Measurements from ENCODE around the gene DKC1.

The DKC1 gene

DNA sequence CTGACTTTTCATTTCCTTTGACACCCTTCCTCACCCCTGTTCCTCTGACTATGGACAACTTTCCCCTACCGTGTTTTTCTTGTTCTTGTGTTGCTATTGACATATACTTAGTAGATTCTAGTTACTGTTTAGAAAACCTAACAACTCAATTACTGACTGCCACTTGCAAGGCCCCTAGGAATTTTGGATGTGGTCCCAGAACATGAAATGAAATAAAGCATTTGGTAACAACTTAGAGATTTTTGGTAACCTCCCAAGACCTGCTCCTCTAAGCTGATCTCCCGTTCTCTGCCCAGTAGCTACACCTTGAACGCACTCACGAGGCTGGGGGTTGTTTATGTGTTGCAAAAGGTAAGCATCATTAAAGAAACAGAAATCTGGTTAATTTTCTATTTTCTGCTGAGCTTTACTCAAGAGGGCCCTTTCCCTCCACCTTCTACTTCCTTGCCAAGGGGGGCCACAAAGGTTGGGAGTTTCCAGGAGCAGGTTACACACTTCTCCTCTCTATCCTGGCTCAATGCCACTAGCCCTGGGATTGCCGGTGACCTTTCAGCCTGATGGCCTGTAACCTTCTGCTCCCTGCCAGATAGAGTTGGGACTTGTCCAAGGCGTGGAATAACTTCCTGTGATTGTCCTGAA lies 32.3 kb upstream of the DKC1 start:
- no peak overlapping the region for H3K27ac Mint-ChIP-seq
- H3K36me3 Mint-ChIP-seq (ENCODE audit: low read depth): peaks cover 22% of the 10 kb centered on the region
- H3K4me1 Mint-ChIP-seq (ENCODE audit: low read depth): peaks cover 83% of the 10 kb centered on the region
- H3K4me3 Mint-ChIP-seq: no peak overlapping the region
- no peaks in the 10 kb centered on the region for H3K27me3 Mint-ChIP-seq (ENCODE audit: low read depth)
- no peak for DNase-seq (ENCODE audit: low spot score)
- no peaks in the 10 kb centered on the region for H3K9me3 Mint-ChIP-seq

- Mint-ChIP-seq H3K4me1 (ENCODE audit: low read depth) (peaks cover 83% of the 10 kb centered on the region), H3K9me3 (no peaks in the 10 kb centered on the region), H3K4me3 (no peak overlapping the region), H3K27ac (peak overlapping the region; percentile 0), H3K36me3 (ENCODE audit: low read depth) (peaks cover 26% of the 10 kb centered on the region), H3K27me3 (ENCODE audit: low read depth) (no peaks in the 10 kb centered on the region)
- DNase-seq (ENCODE audit: low spot score): no peak
These were observed 31.5 kb upstream of the DKC1 start for GRCh38 chrX:154731184-154731583.

DNA sequence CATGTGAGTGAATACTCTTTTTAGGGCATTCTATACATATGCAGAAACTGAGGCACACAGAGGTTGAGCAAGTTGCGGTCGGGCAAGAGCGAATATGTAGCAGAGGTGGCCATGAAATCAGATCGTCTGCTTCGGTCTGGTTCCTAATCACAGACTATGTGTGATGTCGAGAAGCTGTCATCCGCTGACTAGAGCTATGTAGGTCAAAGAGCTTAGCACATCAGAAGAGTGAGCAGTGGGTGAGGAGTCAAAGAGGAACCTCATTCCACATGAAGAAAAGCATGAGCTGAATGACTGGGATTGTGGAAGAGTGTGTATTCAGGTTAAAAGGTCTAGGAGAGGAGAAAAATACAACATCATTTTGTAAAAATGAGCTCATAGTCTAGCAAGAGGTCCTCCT lies 30.8 kb upstream of the DKC1 start:
- Mint-ChIP-seq H3K4me3 (peak overlapping the region; percentile 62), H3K9me3 (no peaks in the 10 kb centered on the region), H3K27ac (peak overlapping the region; percentile 83), H3K4me1 (ENCODE audit: low read depth) (peaks cover 81% of the 10 kb centered on the region), H3K27me3 (ENCODE audit: low read depth) (no peaks in the 10 kb centered on the region), H3K36me3 (ENCODE audit: low read depth) (peaks cover 23% of the 10 kb centered on the region)
- no peak for DNase-seq (ENCODE audit: low spot score)

GRCh38 chrX:154732421-154733065 lies 30.1 kb upstream of the DKC1 start:
- Mint-ChIP-seq H3K27me3 (ENCODE audit: low read depth) (no peaks in the 10 kb centered on the region), H3K27ac (peak overlapping the region; percentile 88)
- no peak for DNase-seq (ENCODE audit: low spot score)

DNA sequence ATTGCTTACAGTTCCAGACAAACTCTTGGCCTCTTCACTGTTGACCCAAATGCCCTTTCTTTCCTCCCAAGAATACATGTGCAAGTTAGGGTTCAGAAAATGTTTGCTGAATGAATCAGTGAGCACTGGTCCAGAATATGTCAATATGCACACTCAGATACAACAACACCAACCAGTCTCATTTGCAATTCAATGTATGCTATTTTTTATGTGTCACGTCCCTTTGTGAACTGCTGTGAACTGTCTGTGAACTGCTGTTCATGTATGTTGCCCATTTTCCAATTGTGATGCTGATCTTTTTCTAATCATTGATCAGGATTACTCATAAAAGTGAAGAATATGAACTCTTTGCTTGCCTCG lies 29.6 kb upstream of the DKC1 start:
- peak overlapping the region; percentile 88 for H3K27ac Mint-ChIP-seq
- H3K9me3 Mint-ChIP-seq: no peaks in the 10 kb centered on the region
- no peak for DNase-seq (ENCODE audit: low spot score)
- peak overlapping the region; percentile 73 for H3K4me3 Mint-ChIP-seq
- H3K4me1 Mint-ChIP-seq (ENCODE audit: low read depth): peaks cover 86% of the 10 kb centered on the region
- no peaks in the 10 kb centered on the region for H3K27me3 Mint-ChIP-seq (ENCODE audit: low read depth)
- peaks cover 25% of the 10 kb centered on the region for H3K36me3 Mint-ChIP-seq (ENCODE audit: low read depth)

More at GRCh38 chrX:154732421-154733065, 30.1 kb upstream of the DKC1 start:
- Mint-ChIP-seq H3K4me1 (ENCODE audit: low read depth) (peaks cover 84% of the 10 kb centered on the region), H3K9me3 (no peaks in the 10 kb centered on the region), H3K36me3 (ENCODE audit: low read depth) (peaks cover 25% of the 10 kb centered on the region), H3K4me3 (peak overlapping the region; percentile 73)

GRCh38 chrX:154734061-154734781 lies 28.4 kb upstream of the DKC1 start:
- Mint-ChIP-seq H3K27ac (peak overlapping the region; percentile 88), H3K9me3 (no peaks in the 10 kb centered on the region), H3K4me3 (peak overlapping the region; percentile 73), H3K4me1 (ENCODE audit: low read depth) (peaks cover 85% of the 10 kb centered on the region), H3K27me3 (ENCODE audit: low read depth) (no peaks in the 10 kb centered on the region), H3K36me3 (ENCODE audit: low read depth) (peaks cover 20% of the 10 kb centered on the region)
- DNase-seq (ENCODE audit: low spot score): peak; percentile 19

DNA sequence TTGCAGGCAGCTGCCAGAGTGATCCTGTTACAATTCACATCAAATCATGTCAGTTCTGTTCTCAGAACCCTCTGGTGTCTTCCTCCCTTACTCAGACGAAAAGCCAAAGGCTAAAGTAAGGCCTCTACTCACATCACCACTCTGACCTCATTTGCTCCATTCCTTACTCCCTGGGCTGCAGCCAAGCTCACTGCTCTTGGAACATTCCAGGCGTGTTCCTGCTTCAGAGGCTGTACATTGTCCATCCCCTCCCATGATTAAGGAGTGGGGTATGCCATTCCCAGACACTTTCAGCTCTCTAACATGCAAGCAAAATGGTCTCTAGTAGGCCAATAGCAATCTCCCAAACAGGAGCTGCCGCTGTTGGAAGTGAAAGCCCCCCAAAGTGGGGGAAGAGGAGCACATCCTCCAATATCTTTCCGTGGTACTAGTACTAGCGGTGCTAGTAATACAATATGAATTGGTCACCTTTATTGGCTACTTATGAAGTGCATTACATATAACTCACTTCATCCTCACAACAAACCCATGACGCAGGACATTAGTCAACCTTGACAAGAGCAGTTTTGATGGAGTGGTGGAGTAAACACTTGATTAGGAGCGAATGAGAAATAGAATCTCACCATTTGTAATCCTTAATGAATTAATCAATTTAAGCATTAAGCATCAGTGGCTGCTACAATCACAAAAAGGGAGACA lies 26.8 kb upstream of the DKC1 start:
- Mint-ChIP-seq H3K9me3 (no peaks in the 10 kb centered on the region), H3K36me3 (ENCODE audit: low read depth) (peaks cover 18% of the 10 kb centered on the region), H3K4me3 (peak overlapping the region; percentile 73), H3K4me1 (ENCODE audit: low read depth) (peaks cover 81% of the 10 kb centered on the region), H3K27me3 (ENCODE audit: low read depth) (no peaks in the 10 kb centered on the region), H3K27ac (peak overlapping the region; percentile 88)
- DNase-seq (ENCODE audit: low spot score): no peak

- peaks cover 68% of the 10 kb centered on the region for H3K4me1 Mint-ChIP-seq (ENCODE audit: low read depth)
- H3K27me3 Mint-ChIP-seq (ENCODE audit: low read depth): no peaks in the 10 kb centered on the region
- H3K4me3 Mint-ChIP-seq: peak overlapping the region; percentile 55
These were observed 25.5 kb upstream of the DKC1 start for GRCh38 chrX:154737136-154737535.

GRCh38 chrX:154738011-154738738 lies 24.5 kb upstream of the DKC1 start:
- H3K27me3 Mint-ChIP-seq (ENCODE audit: low read depth): no peaks in the 10 kb centered on the region
- peaks cover 21% of the 10 kb centered on the region for H3K36me3 Mint-ChIP-seq (ENCODE audit: low read depth)
- DNase-seq (ENCODE audit: low spot score): no peak
- peaks cover 63% of the 10 kb centered on the region for H3K4me1 Mint-ChIP-seq (ENCODE audit: low read depth)
- H3K4me3 Mint-ChIP-seq: peak overlapping the region; percentile 56
- H3K9me3 Mint-ChIP-seq: no peaks in the 10 kb centered on the region
- H3K27ac Mint-ChIP-seq: peak overlapping the region; percentile 82

More at GRCh38 chrX:154737136-154737535, 25.5 kb upstream of the DKC1 start:
- no peaks in the 10 kb centered on the region for H3K9me3 Mint-ChIP-seq
- peaks cover 19% of the 10 kb centered on the region for H3K36me3 Mint-ChIP-seq (ENCODE audit: low read depth)
- DNase-seq (ENCODE audit: low spot score): no peak
- H3K27ac Mint-ChIP-seq: peak overlapping the region; percentile 80

GRCh38 chrX:154739952-154740465 lies 22.7 kb upstream of the DKC1 start:
- Mint-ChIP-seq H3K9me3 (no peaks in the 10 kb centered on the region), H3K4me1 (ENCODE audit: low read depth) (peaks cover 54% of the 10 kb centered on the region), H3K27ac (no peak overlapping the region), H3K27me3 (ENCODE audit: low read depth) (no peaks in the 10 kb centered on the region), H3K36me3 (ENCODE audit: low read depth) (peaks cover 28% of the 10 kb centered on the region), H3K4me3 (peak overlapping the region; percentile 46)
- DNase-seq (ENCODE audit: low spot score): no peak

DNA sequence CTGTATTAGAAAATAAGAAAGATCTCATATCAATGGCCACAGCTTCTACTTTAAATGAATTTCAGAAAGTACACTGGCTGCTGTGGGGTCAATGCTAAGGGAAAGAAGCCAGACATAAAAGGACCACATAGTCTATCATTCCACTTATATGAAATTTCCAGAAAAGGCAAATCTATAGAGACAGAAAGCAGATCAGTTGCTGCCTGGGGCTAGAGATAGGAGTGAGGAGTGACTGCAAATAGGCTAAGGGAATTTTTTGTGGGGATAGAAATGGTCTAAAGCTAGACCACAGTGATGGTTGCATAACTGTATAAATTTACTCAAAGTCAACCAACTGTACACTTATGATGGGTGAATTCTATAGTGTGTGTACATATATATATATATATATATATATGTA lies 20.1 kb upstream of the DKC1 start:
- DNase-seq (ENCODE audit: low spot score): no peak
- Mint-ChIP-seq H3K36me3 (ENCODE audit: low read depth) (peaks cover 24% of the 10 kb centered on the region), H3K9me3 (no peaks in the 10 kb centered on the region), H3K4me3 (no peak overlapping the region), H3K27me3 (ENCODE audit: low read depth) (no peaks in the 10 kb centered on the region), H3K4me1 (ENCODE audit: low read depth) (peaks cover 40% of the 10 kb centered on the region), H3K27ac (no peak overlapping the region)

GRCh38 chrX:154748712-154749339 lies 13.8 kb upstream of the DKC1 start:
- H3K27ac Mint-ChIP-seq: no peak overlapping the region
- H3K27me3 Mint-ChIP-seq (ENCODE audit: low read depth): no peaks in the 10 kb centered on the region
- H3K4me1 Mint-ChIP-seq (ENCODE audit: low read depth): peaks cover 30% of the 10 kb centered on the region
- peak overlapping the region; percentile 71 for H3K4me3 Mint-ChIP-seq
- DNase-seq (ENCODE audit: low spot score): peak; percentile 33
- no peaks in the 10 kb centered on the region for H3K9me3 Mint-ChIP-seq
- H3K36me3 Mint-ChIP-seq (ENCODE audit: low read depth): peaks cover 14% of the 10 kb centered on the region

DNA sequence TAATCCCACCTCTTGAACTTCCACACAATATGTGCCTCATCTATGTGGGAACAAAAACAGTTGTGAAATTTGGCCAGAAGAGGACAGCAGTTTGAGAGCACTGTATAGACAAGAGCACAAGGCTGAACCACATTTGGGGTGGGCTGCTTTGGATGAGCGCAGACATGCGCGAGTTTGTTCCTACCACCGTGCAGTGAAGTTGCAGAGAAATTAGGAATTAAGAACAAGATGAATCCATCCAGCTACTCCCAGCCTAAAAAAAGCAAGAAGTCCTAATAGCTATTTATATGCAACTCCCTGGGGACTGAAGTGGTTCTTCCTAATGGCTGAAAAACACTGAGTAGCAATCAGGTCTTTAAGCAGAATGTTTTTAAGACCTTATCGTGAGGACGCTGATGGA lies 12.8 kb upstream of the DKC1 start:
- Mint-ChIP-seq H3K36me3 (ENCODE audit: low read depth) (peaks cover 9% of the 10 kb centered on the region), H3K4me1 (ENCODE audit: low read depth) (peaks cover 26% of the 10 kb centered on the region), H3K27me3 (ENCODE audit: low read depth) (no peaks in the 10 kb centered on the region), H3K9me3 (no peaks in the 10 kb centered on the region), H3K4me3 (peak overlapping the region; percentile 79), H3K27ac (peak overlapping the region; percentile 31)
- no peak for DNase-seq (ENCODE audit: low spot score)

All from T-helper 2 cell treated with Interferon-gamma antibody and Interleukin-4, amounts not matched to agents 5 μg/mL and 100 μg/mL, for 36 hours (primary cell).